Raji (cell line): ENCODE results near the gene DENND4A.

Source experiments
- POLR2A ChIP-seq: IDR thresholded peaks from 2 replicates; pipeline ENCODE4 v1.6.1; 2011; ENCODE audit warnings: low read depth, low read length, control low read depth; ENCODE audit not compliant: insufficient read depth

Gene DENND4A

DNA sequence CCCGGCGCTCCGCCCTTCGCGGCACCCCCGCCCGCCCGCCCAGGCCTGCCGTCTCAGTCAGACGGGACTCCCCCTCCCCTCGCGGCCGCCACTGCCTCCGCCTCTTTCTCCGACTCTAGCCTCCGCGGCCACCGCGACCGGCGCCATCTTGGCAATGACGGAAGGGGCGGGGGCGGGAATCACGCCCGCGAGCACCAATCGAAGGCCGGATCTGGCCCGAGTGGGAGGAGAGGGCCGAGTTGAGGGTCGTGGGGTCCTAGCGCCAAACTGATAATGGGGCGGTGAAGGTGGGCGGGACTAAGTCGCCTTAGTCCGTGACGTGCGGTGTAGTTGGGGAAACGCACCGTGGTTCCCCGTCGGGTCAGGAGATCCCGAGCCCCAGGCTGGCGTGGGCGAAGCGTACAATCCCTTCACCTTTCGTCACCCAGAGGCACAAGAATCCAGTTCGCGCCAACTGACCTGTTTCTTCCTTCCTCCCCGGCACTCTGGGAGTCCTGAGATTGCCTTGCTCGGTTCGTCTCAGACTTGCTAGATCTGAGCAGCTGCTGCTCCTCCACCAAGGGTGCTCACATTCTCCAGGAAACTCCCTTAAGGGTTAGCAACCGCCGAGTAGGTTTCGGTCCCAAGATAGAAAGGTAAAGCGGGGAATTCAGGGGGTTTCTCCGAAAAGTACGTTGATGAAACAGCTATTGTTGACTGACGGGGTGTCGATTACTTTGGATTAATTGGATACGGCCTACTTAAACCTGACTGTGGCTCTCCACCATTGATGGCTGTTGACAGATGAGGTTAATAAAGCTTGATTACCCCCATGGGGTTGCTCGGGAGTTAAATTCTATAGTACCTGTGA, at the start of gene DENND4A:
DENND4A (minus strand) TSS at position 156 of the 850 bp plus-strand sequence. CDS start 35,843 bp downstream, outside the sequence.
- peak; percentile 96 for TF ChIP-seq POLR2A

DNA sequence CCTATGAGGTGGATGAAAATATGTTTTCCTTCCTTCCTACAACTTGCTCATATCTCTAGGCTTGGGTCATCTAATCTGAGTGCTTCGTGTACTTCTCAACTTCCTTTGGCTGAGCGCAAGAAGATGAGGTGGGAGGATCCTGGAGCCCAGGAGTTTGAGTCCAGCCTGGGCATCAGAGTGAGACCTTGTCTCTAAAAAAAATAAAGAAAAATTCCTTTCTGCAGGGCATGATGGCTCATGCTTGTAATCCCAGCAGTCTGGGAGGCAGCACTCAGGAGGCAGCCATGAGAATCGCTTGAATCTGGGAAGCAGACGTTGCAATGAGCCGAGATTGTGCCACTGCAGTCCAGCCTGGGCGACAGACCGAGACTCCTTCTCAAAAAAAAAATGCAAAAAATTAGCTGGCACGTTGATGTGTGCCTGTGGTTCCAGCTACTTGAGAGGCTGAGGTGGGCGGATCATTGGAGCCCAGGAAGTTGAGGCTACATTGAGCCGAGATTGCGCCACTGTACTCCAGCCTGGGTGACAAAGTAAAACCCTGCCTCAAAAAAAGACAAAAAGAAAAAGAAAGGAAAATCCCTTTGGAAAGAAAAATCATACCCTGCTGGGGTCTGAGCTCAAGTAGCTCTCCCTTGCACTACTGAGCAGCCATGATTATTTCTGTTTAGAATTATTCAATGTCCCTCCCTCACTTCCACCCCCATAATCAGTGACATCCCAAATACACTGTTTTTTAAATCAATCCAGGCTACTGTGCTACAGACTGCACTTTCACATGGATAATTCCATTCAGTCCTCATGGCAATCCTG, 49.2 kb upstream of the DENND4A start:
- TF ChIP-seq POLR2A, result no peak

DNA sequence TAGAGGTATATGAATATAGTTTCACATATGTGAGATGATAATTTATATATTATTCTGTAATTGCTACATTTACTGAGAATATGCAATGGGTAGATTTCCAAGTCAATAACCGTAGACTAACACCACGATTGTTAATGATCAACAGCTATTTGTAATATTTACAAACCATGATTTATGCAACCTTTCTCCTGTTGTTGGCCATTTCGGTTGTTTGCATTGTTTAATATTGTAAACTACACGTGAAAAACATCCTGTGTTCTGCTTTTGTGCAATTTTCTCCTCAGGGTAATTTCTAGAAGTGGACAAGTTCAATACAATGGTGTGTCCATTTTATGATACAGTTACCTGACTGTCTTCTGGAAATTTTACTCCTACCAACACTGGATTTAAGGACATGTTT, 47.9 kb upstream of the DENND4A start:
- TF ChIP-seq POLR2A, result no peak

DNA sequence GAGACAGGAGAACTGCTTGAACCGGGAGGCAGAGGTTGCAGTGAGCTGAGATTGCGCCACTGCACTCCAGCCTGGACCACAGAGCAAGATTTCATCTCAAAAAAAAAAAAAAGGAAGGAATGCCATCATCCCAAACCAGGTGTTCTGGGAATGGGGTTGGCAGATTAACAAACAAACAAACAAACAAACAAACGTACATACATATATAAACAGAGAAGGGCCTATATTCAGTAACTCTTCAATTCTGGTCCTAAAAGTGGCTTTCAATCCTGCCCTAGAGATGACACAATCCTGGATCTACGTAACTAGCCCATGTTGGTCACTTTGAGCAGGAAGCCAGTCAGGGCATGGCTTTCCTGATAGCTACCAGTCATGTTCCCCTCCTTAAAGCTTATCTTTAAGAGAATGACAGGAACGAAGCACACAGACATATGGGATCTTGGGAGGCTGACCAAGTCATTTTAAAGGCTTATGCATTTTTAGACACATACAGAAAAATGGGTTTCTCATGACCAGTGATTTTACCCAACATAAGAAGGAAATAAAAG, 47.3 kb upstream of the DENND4A start:
- no peak for TF ChIP-seq POLR2A

DNA sequence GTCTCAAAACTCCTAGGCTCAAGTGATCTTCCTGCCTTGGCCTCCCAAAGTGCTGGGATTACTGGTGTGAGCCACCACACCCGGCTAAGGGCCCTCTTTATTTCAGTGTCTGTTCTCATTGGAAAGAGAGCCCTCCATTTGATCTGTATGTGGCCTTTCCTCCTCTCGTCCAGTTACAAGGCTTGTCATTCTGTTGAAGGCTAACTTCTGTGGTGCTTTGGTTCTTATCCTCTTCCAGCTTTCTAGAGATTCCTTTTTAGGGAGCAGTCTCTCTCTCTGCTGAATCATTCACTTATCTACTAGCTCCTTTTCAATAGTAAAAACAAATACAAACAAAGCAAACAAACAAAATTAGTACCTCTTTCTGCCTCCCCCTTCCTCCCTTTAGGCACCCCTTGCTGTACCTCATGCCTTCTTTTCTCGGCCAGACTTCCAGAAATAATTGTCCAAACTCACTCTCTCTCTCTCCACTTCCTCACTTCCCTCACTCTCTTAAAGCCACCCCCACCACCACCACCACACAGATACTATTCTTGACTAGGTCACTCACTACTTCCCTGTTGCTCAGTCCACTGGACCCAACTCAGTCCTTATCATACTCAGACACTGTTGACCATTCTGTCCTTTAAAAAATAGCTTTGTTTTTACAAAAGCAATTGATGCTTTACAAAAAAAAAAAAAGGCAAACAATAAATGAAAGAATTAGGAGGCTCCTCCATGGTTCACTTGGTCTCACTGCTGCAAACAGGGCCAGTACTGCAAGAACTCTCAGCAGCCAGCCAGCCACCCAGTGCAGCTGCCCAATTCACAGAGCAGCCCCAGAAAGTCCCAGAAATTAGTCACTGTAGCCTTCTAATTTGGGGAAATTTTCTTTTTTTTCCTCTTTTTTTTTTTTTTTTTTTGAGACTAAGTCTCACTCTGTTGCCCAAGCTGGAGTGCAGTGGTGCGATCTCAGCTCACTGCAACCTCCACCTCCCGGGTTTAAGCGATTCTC, 45.5 kb upstream of the DENND4A start:
- TF ChIP-seq POLR2A, result no peak

DNA sequence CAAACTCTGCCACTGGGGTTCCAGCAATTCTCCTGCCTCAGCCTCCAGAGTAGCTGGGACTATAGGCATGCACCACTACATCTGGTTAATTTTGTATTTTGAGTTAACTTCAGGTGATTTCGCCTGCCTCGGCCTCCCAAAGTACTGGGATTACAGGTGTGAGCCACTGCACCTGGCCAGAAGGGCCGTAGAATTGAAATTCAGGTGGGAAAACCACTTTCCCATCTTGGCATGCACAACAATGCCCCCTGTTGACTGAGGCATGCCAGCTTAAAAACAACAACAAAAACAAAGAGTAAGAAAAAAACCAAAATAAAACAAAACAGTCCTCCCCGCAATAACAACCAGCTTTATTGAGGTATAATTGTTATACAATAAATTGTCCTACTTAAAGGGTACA, 44.6 kb upstream of the DENND4A start:
- TF ChIP-seq POLR2A, result no peak

DNA sequence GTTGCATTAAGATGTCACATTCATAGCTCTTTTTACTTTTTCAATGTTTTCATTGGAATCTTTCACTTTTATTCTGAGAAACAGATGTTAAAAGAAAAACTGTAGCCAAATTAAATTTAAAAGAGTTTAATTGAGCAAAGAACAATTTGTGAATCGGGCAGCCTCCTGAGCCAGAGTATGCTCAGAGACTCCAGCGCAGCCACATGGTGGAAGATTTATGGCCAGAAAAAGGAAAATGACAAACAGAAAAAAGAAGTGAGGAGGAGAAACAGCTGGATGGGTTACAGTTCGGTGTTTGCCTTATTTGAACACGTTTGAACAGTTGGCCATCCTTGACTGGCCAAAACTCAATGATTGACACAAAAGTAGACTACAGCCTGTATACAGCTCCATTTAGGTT, 43.4 kb upstream of the DENND4A start:
- no peak for TF ChIP-seq POLR2A

DNA sequence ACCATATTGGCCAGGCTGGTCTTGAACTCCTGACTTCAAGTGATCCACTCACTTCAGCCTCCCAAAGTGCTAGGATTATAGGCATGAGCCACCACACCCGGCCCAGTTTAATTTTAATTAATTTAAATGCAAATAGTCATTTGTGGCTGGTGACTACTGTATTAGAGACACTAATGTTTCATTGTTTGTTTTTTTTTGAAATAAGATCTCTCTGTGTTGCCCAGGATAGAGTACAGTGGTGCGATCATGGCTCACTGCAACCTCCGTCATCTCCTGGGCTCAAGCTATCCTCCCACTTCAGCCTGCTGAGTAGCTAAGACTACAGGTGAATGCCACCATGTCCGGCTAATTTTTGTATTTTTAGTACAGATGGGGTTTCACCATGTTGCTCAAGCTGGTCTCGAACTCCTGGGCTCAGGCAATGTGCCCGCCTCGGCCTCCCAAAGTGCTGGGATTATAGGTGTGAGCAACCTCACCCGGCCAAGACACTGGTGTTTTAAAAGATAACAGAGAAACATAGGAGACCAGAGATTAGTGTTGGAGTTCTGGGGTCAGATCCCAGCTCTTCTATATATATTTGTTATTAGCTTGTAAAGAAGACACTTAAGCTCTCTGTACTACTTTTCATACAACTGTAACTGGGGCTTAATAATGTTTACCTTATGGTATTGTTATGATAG, 42.6 kb upstream of the DENND4A start:
- no peak for TF ChIP-seq POLR2A

DNA sequence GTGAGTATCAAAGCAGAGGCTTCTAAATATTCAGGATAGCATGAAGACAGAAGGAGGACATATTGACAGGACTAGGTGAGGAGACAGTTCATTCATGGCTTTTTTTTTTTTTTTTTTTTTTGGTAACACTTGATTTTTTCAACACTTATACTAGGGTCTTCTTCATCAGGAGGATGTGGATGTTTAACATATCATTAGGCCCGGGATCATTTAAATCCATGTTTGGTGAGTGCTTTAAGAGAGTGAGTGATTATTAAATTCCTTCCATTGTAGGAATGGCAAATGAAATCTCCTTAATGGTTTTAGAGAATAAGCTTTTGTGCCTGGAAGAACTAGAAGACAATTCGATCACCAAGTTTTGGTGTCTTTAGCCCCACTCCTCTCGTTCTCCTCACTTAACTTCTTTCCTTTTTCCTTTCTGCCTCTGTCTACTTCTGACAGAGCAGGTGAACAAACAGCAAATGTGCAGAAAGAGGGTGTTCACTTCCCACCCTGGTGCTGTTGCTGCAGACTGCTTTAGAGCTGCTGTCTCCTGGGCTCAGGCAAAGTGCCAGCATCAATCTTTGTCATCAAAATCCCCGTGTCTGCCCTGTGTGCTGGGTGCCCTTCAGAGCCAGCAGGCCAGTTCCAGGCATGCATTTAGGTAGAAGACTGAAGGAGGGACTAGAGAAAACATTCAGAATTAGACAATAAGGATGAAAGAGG, 41.6 kb upstream of the DENND4A start:
- TF ChIP-seq POLR2A, result no peak

DNA sequence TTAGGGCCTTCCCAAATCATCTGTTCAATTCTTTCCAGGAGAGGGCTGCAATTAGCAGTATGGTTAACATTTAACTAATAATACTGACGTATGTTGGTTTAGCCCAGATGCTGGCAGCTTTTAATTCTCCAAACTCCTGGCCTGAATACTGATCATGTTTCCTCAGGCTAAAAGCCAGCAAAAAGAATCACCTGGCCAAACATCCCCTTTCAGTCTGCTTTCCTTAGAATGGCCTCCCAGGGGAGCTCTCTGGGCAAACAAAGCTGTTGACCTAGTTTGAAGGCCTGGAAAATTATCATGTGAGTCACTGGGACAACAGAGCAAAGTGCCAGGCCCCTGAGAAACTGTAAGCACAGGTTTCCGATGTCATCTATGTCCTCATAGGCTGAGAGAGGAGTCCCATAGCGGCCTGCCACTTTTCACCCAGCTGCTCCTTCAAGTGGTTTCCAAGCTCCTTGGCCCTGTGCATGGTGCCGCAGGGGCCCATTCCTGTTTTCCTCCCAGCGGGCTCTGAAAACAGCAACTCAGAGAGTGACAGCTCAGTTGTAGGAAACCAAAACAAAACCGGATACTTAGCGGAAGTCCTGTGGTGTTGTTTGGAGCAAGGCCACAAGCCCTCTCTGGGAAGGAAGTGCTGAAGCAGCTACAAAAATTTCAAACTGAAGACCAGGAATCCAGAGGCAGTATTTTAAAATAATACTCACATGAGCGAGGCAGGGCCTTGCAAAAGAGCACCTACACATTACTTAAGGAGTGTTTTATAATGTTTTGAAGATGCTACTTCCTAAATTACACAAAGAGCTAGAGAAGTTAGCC, 40.7 kb upstream of the DENND4A start:
- no peak for TF ChIP-seq POLR2A

DNA sequence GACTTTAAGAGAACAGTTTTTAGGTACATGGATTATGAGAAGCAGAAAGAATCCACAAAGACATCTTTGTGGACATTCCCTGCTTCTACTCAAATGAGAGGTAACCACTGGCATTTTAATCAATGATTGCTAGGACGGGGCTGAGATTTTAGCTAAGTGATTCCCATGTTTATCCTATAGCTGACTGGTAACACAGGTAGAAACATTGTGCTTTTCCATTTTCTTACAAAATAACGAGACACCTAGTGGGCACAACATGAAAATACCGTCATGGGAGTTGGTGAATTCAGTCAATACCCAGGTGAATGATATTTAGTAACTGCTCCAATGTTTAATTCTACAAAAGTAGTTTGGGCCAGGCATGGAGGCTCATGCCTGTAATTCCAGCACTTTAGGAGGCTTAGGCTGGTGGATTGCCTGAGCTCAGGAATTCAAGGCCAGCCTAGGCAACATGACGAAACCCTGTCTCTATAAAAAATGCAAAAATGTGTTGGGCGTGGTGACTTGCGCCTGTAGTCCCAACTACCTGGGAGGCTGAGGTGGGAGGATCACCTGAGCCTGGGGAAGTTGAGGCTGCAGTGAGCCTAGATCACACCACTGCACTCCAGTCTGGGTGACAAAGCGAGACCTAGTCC, 37.2 kb upstream of the DENND4A start:
- TF ChIP-seq POLR2A, result no peak

DNA sequence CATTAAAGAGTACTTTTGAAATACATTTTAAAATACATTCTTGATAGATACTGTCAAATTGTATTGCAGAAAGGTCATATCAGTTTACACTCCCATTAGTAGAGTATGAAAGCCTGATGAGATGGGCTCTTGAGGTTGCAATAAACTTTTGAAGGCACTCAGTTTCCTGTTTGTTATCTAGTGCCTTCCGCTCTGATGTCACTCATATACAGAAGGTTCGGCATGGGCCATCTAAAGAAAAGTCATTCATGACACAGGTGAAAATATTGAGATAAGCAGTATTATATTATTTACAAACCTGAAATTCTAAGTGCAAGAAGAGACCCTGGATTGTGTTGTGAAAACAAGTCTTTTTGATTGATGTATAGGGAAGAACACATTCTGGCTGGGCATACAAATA, 36.5 kb upstream of the DENND4A start:
- TF ChIP-seq POLR2A, result no peak

DNA sequence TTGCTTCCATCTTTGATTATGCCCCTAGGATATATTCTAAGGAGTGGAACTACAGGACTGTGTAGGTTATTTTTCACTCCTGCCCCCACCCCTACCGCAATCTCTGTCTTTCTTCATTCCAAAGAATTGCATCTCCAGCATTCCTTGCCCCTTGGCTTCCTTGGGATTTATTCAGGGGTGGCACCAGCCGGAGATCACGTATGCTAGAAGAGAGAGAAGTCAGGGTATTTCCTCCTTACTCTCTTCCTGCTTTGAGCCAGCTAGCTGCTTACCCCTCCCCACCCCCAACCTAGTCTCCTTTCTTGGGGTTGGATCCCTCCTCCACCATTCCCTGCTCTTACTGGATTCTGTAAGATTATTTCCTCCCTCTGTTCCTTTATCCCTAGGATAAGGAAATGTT, 35.0 kb upstream of the DENND4A start:
- no peak for TF ChIP-seq POLR2A
